ENCODE results near the gene AXIN1. TPM values are rescaled to one million over a fixed set of nuclear protein-coding genes. Genes with fewer than 3 reads are reported as not detected.

Gene AXIN1
- total and polyA plus RNA-seq, 2 of the 8 experiments (the other 6 are each of a cell fraction or from before 2014, with no cell fraction given): 12.5 to 41.9 TPM

DNA sequence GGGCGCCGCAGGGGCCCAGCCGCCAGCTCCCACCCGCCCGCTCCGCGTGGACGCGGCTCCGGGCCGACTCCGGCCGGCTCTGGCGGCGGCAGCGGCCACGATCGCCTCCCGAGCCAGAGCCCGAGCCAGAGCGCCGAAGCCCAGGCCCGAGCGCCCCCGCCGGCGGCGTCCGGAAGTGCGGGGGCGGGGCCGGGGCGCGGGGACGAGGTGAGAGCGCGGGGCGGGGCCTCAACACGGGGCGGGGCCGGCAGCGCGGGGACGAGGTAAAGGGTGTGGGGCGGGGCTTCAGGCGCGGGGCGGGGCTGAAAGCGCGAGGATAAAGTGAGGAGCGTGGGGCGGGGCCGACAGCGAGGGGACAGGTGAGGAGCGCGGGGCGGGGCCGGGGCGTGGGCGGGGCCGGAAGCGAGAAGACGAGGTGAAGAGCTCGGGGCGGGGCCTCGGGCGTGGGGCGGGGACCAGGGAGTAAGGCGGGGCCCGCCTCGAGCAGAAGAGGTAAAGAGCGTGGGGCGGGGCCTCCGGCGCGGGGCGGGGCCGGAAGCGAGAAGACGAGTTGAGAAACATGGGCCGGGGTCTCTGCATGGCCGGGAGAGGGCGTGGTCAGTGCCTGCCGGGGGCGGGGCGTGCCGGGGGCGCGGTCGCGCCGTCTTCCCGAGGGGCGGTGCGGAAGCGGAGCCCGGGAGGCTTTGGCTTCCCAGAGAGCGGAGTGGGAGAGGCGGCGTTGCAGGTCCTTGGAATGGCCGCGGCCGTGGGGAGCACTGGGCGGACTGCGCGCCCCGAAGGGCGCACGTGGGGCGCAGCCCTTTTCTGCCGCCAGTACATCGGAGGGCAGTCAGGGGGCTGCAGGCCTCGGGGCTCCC lies at the start of gene AXIN1 (continued):
- no peak for TF ChIP-seq JUN (IDR thresholded peaks at IDR 0.05; ENCODE audit: low read depth, low read length)
- no peak for TF ChIP-seq EP300 (IDR thresholded peaks at IDR 0.05; ENCODE audit: borderline replicate concordance in 1 of 2, low read depth in 2 of 2, low read length in 2 of 2)
- TF ChIP-seq HDAC6 (IDR thresholded peaks at IDR 0.05; ENCODE audit: low read depth, low read length): no peak
- peak; percentile 60; the same call in 1 of the 2 replicates for TF ChIP-seq EGR1 (IDR thresholded peaks at IDR 0.05; ENCODE audit: borderline replicate concordance, low read depth, low read length)
- TF ChIP-seq TEAD4 (IDR thresholded peaks at IDR 0.05; ENCODE audit: low read depth, low read length): no peak
- peak; percentile 34 to 62; a peak in 3 of 4 replicates for TF ChIP-seq RAD21 (IDR thresholded peaks at IDR 0.05 in 1 of 2, conservative IDR thresholded peaks at IDR 0.05 in 1 of 2; ENCODE audit: low read depth in 2 of 2, low read length in 2 of 2)
- no peak for TF ChIP-seq SAP30 (IDR thresholded peaks at IDR 0.05; ENCODE audit: insufficient read depth, insufficient replicate concordance, low read length)
- TF ChIP-seq SP4 (IDR thresholded peaks at IDR 0.05; ENCODE audit: low read length): peak; percentile 86; the same call in 1 of the 2 replicates
- peak in 1 of 2 experiments; percentile 44; a peak in 1 of 3 replicates for TF ChIP-seq POLR2A (IDR thresholded peaks at IDR 0.05; ENCODE audit: control extremely low read depth in 1 of 2, low read depth in 2 of 2, low read length in 2 of 2)
- TF ChIP-seq YY1 (IDR thresholded peaks at IDR 0.05; ENCODE audit: low read depth, low read length): no peak
- TF ChIP-seq TAF1 (IDR thresholded peaks at IDR 0.05; ENCODE audit: low read depth, low read length): peak; percentile 73
- peak; percentile 60; the same call in 1 of the 2 replicates for TF ChIP-seq PHF8 (conservative IDR thresholded peaks at IDR 0.05; ENCODE audit: low read depth, low read length)
- TF ChIP-seq BACH1 (IDR thresholded peaks at IDR 0.05; ENCODE audit: low read length): 0 out of 2 replicates have a peak, but pooled peaks have one; percentile 4
- TF ChIP-seq, protein P1, sequence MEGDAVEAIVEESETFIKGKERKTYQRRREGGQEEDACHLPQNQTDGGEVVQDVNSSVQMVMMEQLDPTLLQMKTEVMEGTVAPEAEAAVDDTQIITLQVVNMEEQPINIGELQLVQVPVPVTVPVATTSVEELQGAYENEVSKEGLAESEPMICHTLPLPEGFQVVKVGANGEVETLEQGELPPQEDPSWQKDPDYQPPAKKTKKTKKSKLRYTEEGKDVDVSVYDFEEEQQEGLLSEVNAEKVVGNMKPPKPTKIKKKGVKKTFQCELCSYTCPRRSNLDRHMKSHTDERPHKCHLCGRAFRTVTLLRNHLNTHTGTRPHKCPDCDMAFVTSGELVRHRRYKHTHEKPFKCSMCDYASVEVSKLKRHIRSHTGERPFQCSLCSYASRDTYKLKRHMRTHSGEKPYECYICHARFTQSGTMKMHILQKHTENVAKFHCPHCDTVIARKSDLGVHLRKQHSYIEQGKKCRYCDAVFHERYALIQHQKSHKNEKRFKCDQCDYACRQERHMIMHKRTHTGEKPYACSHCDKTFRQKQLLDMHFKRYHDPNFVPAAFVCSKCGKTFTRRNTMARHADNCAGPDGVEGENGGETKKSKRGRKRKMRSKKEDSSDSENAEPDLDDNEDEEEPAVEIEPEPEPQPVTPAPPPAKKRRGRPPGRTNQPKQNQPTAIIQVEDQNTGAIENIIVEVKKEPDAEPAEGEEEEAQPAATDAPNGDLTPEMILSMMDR (IDR thresholded peaks at IDR 0.05; ENCODE audit: control extremely low read depth in 1 of 3, insufficient read depth in 1 of 3, low read depth in 1 of 3, low read length in 3 of 3): peak; percentile 44 to 64 (median 51)
- no peak for TF ChIP-seq TAF7 (optimal IDR thresholded peaks at IDR 0.05; ENCODE audit: borderline replicate concordance, low read depth, low read length)
- TF ChIP-seq, protein P2, sequence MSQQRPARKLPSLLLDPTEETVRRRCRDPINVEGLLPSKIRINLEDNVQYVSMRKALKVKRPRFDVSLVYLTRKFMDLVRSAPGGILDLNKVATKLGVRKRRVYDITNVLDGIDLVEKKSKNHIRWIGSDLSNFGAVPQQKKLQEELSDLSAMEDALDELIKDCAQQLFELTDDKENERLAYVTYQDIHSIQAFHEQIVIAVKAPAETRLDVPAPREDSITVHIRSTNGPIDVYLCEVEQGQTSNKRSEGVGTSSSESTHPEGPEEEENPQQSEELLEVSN (IDR thresholded peaks at IDR 0.05): peak; percentile 27; the same call in 1 of the 2 replicates
- peak; percentile 53; the same call in 1 of the 2 replicates for TF ChIP-seq SP1 (IDR thresholded peaks at IDR 0.05; ENCODE audit: low read depth, low read length)
- TF ChIP-seq, protein P3, sequence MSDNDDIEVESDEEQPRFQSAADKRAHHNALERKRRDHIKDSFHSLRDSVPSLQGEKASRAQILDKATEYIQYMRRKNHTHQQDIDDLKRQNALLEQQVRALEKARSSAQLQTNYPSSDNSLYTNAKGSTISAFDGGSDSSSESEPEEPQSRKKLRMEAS (IDR thresholded peaks at IDR 0.05): peak; percentile 26; the same call in 1 of the 2 replicates
